NCI-H82 treated with DMSO at 0.1 percent for 48 hours (cell line): ENCODE measurements around the gene CPNE2.
A peak's percentile ranks its signal among the peaks of the same experiment; 100 is the strongest.
"Not testable (repeated sequence)": the region's sequence is repeated elsewhere in the genome, so short reads cannot be mapped to it uniquely, and the experiment has no call there.

Source experiments
- DNase-seq: peaks from one replicate; lab custom pipeline; 2025; ENCODE audit not compliant: unreplicated experiment; lab: John Stamatoyannopoulos, UW

Gene CPNE2

DNA sequence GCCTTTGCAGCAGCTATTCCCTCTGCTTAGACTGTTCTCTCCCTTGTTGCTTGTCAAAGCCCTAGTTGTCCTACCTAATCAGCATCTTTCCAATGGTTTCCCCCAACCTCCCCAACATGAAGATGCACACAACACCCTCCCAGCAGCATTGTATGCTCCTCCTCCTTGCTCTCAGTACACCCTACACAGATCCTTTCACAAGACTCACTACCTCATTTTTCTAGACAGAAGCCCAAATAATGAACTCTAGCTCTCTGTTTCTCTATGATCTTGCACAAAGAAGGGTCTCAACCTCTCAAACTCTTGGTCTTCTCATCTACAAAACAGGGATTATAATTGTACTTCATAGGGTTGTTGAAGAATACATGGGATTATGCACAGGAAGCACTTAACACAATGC, 74.1 kb downstream of the CPNE2 start:
- DNase-seq, result no peak

DNA sequence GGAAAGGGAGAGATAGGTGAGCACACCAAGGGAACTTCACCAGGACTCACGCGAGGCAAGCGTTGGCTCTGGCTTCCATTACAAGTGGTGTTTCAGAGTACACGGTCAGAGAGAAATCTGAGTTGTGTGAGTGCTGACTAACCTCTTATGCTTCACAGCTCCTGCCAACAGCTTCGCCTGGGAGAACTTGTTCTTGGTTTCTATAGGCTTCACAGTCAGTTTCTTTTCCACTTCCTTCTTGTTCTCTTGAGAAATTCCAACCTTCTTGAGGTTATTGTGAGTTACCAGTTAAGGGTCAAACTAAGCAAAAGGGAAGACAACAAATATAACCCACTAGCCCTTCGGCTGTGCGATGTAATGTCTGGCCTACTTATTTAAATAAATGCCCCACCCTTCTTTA, 74.6 kb downstream of the CPNE2 start:
- DNase-seq, result no peak

DNA sequence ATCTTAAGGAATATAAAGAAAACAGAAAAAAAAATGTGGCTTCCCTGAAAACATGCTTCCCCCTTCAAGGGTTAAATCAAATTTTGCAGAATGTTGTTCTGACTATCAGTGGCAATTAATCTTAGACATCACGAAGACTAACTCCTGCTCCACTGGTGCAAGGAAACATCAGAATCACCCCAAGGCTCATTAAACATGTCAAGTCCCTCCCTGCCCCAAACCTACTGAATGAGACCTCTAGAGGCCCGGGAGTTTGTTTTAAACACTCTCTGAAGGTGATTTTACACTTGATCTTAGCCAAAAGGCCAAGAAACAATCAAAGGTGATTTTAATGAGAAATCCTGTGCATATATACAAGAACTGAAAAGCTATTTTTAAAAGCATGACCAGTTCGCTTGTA, 75.2 kb downstream of the CPNE2 start:
- no peak for DNase-seq

DNA sequence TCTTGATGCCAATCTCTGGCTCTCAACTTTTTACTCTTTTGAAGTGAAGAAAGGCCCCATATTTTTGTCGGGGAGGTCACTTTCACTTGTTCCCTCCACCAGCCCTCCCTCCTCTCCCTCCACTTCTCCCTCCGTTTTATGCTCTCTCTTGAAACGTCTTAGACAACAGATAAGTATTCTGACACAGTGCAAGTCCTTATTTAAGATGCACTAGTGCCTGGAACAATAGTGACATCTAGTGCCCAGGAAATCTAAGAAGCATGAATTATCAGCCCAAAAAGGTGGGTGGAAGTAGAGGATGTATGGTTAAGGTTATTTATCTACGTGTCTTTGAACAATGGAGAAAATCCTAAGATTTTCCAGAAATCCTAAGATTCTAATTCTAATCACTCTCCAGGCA, 75.6 kb downstream of the CPNE2 start:
- no peak for DNase-seq

DNA sequence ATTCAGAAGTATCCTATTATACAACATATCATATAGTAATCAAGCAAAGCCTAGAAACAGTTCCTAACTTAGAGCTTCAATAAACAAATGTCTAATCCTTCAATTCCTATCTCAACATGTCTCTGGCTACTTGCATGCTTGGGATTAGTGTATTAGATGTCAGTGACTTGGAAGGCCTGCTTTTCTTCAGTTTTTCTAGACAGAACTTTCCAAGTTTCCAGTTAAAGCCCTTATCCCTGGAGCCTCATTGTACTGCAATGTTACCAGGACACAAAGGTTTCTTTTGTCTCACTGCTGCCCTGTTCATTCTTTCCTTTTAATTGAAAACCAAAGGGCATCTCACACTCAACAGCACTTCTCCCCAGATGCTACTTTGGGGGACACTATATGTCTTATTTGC, 76.9 kb downstream of the CPNE2 start:
- no peak for DNase-seq

DNA sequence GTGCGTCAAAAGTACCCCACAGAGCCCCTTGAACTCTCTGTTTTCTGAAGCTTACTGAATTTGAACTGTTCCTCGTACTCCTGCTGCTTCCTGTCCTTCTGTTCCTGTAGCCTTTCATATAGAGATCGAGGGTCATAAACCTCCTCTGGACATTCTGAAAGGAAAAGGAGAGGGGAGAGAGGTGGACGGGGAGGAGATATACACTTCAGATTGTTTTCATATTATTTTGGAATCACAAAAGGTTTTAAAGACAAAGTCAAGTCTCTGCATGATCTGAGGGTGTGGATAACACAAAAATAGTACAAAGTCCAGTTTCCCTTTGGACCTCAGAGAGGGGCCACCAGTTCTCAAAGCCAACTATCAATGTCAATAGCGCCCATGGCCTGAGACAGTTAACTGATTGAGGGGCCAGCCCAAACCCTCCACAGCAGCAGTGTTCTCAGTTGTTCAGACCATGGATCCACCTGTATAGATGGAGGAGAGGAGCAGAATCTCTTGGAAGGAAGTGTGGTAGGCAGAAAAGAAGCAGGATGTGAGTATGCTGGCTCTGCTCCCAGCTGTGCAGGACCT, 80.4 kb downstream of the CPNE2 start:
- no peak for DNase-seq

DNA sequence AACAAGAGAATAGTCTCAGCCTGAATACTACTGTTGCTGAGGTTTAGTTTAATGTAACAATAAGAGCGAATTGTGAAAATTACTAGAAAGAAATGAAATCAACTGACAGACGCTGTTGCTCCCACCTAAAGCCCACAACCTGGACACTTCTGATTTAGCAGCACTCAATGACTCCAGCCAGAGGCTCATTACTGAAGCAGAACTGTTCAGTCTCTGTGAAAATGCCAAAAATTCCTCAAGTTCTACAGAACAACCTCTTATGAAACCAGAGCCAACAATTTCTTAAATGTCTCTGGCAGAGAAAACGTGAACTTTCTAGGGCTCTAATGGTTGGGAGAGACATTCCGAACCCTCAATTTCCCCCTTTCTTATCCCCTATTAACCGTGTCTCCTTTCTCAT, 83.5 kb downstream of the CPNE2 start:
- DNase-seq, result no peak

DNA sequence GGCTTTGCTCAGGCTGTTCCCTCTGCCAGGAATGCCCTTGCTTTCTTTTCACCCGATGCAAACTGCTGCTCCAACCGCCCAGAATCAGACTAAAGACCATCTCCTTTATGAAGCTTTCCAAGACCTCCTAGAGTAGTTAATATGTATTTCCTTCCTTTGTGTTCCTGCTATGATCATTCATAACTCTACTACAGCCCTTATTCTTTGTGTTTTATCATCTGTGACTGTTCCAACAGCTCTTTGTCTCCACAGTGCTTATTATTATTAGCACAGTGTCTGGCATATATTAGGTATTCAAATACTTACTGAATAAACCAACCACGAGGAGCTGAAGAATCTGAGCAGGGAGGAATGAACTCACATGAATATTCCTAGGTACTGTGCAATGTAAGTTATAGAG, 85.8 kb downstream of the CPNE2 start:
- no peak for DNase-seq

DNA sequence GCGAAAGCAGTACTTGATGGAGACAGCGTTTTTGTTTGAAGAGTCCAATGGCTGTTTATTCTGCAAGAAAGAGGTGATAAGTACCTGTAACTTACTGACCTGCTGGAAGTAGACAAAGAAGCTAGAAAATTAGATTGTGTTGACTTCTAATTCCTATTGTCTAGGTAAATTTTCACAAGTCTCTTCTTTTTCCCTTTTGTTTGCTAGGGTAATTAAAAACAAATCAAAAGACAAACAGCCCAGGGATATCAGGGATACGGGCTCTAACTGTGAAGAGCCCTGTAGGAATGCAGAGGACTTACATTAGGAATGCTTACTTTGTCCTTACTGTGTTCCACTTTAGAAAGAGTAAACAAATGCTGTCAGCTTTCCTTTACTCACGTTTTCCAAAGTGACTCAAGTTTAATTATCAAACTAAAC, 86.4 kb downstream of the CPNE2 start:
- no peak for DNase-seq

DNA sequence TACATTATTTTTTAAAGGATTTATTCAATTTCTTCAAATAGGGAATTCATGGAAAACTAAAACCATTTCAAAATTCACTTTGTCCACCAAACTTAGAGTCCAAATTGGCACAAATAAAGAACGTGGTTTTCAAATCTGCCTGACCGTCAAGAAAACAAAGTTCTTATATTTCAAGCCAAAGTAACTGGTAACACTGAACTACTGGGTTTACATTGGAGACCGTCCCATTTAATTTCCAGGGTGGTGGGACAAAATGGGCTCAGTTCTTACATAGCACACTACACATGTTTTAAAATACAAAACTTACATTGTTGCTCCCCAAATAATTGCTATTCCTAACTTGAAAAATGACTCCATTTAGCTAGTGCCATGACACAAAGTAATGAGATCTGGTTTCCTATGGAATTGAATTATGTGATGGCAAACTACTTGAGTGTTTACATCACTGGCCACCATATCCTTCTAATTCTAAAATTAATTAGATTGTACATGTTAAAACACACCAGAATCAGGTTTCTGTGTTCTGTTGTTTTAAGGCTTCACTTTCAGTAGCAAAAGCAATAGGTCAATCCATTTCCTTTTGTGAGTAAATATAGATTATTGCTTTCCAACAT, 86.9 kb downstream of the CPNE2 start:
- no peak for DNase-seq

DNA sequence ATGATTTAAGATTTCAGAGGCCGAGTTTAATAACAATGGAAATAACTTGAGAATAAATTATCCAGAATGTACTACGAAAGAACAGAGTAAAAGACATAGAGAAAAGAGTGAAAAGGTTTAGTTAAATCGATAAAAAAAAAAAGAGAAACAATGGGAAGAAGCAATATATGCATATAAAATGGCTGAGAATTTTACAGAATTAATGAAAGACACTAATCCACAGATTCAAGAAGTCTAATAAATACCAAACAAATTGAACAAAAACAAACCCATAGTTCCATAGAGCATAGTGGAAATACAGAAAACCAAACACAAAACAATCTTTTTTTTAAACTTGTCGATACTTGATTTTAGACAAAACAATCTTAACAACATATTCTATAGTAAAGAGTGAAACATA, 91.7 kb downstream of the CPNE2 start:
- no peak for DNase-seq

DNA sequence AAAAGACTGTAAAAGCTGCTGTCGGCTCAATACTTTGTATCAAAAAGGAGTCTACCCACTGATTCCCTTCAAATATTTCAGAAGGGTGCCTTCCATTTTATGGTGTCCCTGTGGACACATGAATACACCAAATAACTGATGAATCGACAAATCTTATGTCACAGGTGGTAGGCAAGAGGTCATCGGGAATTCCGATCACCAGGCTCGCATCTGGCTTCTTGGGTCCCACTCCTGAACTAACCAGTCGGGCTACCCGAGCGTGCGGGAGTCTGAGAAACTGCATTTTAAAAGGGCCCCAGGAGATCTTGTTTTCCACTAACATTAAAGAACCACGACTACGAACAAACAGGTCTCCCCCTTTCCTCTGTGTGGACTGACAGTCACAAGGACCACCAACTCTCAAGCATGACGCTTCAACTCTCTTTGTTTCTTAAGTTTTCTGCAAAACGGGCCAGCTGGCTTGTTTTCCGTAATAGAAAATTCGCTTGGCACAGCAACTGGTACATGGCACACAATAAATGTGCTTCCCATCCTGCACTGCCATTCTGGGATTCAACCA, 92.6 kb downstream of the CPNE2 start:
- no peak for DNase-seq

DNA sequence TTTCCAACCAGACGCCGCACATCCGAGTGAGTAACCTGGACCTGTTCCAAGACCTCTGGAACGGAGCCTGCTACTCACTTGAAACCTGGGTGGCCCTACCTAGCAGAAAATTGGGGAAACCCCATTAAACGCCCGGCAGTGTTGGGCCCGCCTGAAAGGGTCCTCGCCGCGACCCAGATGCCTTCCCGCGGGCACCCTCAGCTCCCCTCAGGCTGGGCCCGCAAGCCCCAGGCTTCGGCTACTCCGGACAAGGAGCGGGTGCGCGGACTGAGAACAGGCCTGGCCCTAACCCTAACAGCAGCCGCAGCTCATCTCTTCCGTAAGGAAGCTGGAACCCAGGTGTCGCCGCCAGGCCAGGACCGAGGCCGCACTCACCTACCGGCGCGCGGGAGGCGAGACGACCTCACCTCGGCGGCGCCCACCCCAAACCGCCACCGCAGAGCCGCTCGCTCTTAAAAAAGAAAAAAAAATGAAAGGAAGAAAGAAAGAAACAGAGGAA, 93.1 kb downstream of the CPNE2 start:
- DNase-seq, result no peak

DNA sequence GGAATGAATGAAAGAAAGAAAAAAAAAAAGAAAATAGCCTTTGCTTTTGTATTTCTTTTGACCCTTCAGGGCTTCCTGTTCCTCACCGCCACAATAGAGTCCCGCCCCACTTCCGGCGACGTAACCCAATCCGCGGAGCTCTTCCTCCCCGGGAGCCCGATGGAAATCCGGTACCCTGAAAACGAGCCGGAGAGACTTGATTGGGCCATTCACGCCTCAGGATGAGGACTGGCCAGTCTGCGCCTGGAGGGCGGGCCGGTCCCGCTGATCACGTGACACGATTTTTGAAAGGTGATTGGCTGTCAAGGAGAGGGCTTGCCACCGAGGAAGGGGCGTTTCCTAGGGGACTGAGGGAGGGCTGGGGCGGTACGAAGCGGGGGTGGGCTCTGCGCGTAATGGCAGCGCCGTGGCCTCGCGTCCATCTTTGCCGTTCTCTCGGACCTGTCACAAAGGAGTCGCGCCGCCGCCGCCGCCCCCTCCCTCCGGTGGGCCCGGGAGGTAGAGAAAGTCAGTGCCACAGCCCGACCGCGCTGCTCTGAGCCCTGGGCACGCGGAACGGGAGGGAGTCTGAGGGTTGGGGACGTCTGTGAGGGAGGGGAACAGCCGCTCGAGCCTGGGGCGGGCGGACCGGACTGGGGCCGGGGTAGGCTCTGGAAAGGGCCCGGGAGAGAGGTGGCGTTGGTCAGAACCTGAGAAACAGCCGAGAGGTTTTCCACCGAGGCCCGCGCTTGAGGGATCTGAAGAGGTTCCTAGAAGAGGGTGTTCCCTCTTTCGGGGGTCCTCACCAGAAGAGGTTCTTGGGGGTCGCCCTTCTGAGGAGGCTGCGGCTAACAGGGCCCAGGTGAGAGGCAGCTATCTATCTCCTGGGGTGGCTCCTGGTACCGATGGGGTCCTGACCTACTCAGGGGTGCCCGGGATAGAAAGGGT, 93.8 kb downstream of the CPNE2 start, which contains the start of the genes PSME3IP1 and RSPRY1:
TSS of gene PSME3IP1 (minus strand) at position 95 of the 927 bp plus-strand sequence. CDS start 12,185 bp downstream, outside the sequence.
TSS of gene RSPRY1 (plus strand) at position 385 of the 927 bp plus-strand sequence. CDS start 18,330 bp downstream, outside the sequence.
- DNase-seq, result peak; percentile 94

DNA sequence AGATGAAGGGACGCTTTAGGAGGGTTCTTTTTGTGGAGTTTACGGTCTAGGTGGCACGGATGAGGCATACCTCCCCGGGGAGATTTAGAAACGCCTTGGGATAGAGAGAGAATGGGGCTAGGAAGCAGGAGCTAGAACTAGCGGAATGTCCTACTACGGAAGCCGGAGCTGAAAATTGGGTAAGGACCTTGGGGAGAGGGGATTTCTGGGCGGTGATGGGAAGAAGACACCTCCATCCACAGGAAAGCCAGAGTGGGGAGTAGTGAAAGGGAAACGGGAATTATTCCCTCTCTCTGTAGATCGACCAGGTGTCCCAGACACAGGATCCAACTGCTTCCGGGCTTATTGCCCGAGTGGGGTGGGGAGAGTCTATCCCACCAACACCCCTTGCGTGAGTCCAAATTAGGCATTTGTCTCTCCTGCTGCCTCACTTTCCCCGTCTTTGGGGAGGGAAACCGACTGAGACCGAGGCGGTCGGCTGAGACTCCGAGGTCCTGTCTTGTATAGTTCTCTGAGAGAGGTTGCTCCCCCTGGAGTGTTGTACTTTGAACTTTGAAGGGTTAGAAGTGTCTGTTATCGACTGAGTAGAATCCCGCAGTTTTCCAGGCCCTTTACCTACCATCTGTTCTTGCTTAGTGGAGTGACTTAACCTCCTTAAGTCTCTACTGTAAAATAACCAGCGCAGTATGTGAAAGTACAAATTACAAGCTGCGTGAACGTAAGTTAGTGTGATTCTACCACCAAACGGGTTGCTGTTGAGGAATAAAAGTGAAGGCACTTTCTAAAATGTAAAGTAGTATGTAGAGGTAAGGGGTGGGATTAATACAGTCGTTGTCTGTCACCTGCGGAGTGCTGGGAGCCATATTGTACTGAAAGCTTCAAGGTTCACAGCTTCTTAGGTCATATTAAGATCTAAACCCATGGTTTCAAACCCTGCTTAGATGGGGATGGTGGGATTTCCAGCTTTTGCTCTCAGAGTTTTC, 94.8 kb downstream of the CPNE2 start:
- peak; percentile 16 for DNase-seq

DNA sequence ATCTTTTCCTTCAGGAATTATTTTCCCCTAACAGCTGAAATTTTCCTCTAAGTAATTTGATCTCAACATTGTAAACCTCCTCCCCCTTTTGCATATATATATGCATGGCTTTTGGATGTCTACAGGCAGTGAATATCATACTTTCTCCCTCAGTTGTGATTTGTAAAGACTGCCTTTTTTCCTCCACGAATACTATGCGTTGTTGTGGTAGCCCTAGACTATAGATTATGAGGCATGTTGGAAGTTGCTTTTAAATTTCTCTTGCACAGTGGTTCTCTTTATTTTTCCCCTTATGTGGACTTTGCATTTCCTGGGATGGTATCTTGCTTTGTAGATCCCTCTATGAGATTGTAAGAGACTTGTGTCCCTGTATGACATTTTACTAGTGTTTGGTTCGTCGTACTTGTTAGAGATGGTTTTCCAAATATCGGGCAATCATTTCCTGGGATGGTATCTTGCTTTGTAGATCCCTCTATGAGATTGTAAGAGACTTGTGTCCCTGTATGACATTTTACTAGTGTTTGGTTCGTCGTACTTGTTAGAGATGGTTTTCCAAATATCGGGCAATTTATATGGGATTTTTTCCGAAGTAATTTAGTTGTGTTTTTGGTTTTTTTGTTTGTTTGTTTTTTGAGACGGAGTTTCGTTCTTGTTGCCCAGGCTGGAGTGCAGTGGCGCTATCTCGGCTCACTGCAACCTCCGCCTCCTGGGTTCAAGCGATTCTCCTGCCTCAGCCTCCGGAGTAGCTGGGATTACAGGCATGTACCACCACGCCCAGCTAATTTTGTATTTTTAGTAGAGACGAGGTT, 95.7 kb downstream of the CPNE2 start:
- DNase-seq, result not testable (repeated sequence)

DNA sequence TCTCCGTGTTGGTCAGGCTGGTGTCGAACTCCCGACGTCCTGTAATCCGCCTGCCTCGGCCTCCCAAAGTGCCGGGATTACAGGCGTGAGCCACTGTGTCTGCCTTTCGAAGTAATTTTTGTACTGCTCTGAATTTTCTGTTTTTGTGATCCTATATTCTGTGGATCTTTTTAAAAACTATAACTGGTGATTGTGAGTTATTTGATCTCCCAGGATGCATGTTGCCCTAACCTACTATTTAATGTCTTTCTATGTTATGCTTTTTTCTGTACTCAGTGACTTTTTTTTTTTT, 96.3 kb downstream of the CPNE2 start:
- no peak for DNase-seq

DNA sequence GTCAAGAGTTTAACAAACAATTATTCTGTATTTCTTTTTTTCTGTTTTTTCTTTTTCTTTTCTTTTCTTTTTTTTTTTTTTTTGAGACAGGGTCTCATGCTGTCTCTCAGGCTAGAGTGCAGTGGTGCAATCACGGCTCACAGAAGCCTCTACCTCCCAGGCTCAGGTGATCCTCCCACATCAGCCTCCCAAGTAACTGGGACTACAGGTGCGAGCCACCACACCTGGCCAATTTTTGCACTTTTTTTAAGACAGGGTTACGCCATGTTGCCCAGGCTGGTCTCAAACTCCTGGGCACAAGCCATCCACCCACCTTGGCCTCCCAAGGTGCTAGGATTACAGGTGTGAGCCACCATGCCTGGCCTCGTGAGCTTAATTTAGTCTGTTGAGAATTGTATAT, 97.1 kb downstream of the CPNE2 start:
- not testable (repeated sequence) for DNase-seq

DNA sequence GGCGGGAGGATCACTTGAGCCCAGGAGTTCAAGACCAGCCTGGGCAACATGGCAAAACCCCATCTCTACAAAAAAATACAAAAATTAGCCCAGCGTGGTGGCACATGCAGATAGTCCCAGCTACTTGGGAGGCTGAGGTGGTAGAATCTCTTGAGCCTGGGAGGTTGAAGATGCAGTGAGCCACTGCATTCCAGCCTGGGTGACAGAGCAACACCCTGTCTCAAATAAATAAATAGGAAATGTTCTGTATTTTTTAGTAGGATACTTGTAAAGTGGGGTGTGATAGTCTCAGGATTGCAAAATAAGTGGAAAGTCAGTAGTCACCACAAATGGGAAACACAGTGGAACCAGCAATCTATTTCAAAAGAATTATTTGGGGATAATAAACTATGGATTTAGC, 97.8 kb downstream of the CPNE2 start:
- no peak for DNase-seq
